Tibial nerve (tissue), 4 donors: ENCODE results near the gene COX7A2.

ENCODE experiments used
- CTCF ChIP-seq, 5 experiments: fragments of 200-600 bp in 3 of 5; fragments of 450-650 bp in 2 of 5; sonication (generic) in 3 of 5; IDR thresholded peaks; one replicate each; pipeline ENCODE4 v1.5.1; 2016 to 2019; ENCODE audit warnings: antibody characterized with exemption in 5 of 5, mild to moderate bottlenecking in 3 of 5, moderate library complexity in 2 of 5
- EP300 ChIP-seq, 2 donors: sonication (generic); formaldehyde crosslinking; IDR thresholded peaks; one replicate each; pipeline ENCODE4 v1.6.1; 2017; ENCODE audit warnings: antibody characterized with exemption in 2 of 2, mild to moderate bottlenecking in 1 of 2
- POLR2A ChIP-seq, 2 donors: fragments of 450-650 bp; IDR thresholded peaks; one replicate each; pipeline ENCODE4 v1.6.1; 2017; ENCODE audit warnings: antibody characterized with exemption in 2 of 2, mild to moderate bottlenecking in 2 of 2, moderate library complexity in 2 of 2

GRCh38 chr6:75286955-75287354 is 43.4 kb upstream of the COX7A2 start:
- TF ChIP-seq CTCF (IDR thresholded peaks at IDR 0.05) = no peak
- no peak for TF ChIP-seq EP300 (IDR thresholded peaks at IDR 0.05)
- no peak for TF ChIP-seq POLR2A (IDR thresholded peaks at IDR 0.05)
